ENCODE results near the gene IGFN1. TPM values are rescaled to one million over a fixed set of nuclear protein-coding genes. Genes with fewer than 3 reads are reported as not detected.

Gene IGFN1
- total and polyA plus RNA-seq, 9 of the 15 experiments (the other 6 are each of a cell fraction or from before 2014, with no cell fraction given), result 0.04 TPM; not detected in 8

DNA sequence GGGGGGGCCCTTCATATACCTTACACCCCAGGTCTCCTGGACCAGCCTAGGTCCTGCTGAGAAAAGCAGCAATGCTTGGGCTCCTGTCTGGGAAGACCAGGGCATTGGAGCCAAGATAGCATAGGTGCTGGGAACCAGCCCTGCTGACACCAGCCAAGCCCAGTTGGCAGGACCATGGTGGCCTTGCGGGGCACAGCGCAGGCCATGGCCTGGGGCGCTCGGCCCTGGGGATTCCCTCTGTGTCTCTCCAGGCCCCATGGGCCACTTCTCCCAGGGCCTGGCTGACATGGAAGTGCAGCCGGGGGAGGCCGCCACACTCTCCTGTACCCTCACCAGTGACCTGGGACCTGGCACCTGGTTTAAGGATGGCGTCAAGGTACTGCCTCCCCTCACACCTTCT, 23.3 kb downstream of the IGFN1 start:
- H3K9me3 ChIP-seq (replicated peaks; ENCODE audit: control insufficient read depth, insufficient read depth, low read depth, low read length), result no peaks in the 10 kb centered on the region
- H3K9ac ChIP-seq (ENCODE audit: insufficient read depth in 1 of 2, low read depth in 2 of 2, low read length in 2 of 2), result no peak overlapping the region
- H2AFZ ChIP-seq (ENCODE audit: low read depth, low read length), result no peak overlapping the region
- peaks cover 17 to 55% of the 10 kb centered on the region in 2 experiments for H3K27me3 ChIP-seq (ENCODE audit: control insufficient read depth in 2 of 2, insufficient read depth in 2 of 2, low read length in 2 of 2)
- H3K9me1 ChIP-seq (ENCODE audit: control insufficient read depth, insufficient read depth, low read length), result no peaks in the 10 kb centered on the region
- ATAC-seq (no peak), FAIRE-seq (no peak), DNase-seq (ENCODE audit: extremely low read depth in 1 of 4, low spot score in 3 of 4) (no peak)
- no peak overlapping the region for H3K27ac ChIP-seq (ENCODE audit: extremely low read depth, low read depth, low read length)
- H3K79me2 ChIP-seq (ENCODE audit: control insufficient read depth, insufficient read depth, low read length), result no peaks in the 10 kb centered on the region
- H4K20me1 ChIP-seq (replicated peaks; ENCODE audit: control insufficient read depth, insufficient read depth, low read length), result peaks cover 8% of the 10 kb centered on the region; the same call in 1 of the 2 replicates
- peaks cover 0 to 10% of the 10 kb centered on the region in 2 experiments; a peak in 1 of 5 replicates for H3K4me1 ChIP-seq (replicated peaks in 1 of 2; ENCODE audit: control insufficient read depth in 2 of 2, insufficient read depth in 2 of 2, low read length in 2 of 2)
- no peak overlapping the region for H3K4me2 ChIP-seq (ENCODE audit: insufficient read depth, low read length)
- WGBS (ENCODE audit: insufficient coverage, low coverage, missing lambda C conversion rate), result 5% methylated on average over 7 of the region's 7 CpGs
- in situ Hi-C loops (cut with MboI), result no loop called here
- TF ChIP-seq SPI1 (IDR thresholded peaks at IDR 0.05; ENCODE audit: borderline replicate concordance, low read depth, low read length), result no peak
- TF ChIP-seq, protein P1, sequence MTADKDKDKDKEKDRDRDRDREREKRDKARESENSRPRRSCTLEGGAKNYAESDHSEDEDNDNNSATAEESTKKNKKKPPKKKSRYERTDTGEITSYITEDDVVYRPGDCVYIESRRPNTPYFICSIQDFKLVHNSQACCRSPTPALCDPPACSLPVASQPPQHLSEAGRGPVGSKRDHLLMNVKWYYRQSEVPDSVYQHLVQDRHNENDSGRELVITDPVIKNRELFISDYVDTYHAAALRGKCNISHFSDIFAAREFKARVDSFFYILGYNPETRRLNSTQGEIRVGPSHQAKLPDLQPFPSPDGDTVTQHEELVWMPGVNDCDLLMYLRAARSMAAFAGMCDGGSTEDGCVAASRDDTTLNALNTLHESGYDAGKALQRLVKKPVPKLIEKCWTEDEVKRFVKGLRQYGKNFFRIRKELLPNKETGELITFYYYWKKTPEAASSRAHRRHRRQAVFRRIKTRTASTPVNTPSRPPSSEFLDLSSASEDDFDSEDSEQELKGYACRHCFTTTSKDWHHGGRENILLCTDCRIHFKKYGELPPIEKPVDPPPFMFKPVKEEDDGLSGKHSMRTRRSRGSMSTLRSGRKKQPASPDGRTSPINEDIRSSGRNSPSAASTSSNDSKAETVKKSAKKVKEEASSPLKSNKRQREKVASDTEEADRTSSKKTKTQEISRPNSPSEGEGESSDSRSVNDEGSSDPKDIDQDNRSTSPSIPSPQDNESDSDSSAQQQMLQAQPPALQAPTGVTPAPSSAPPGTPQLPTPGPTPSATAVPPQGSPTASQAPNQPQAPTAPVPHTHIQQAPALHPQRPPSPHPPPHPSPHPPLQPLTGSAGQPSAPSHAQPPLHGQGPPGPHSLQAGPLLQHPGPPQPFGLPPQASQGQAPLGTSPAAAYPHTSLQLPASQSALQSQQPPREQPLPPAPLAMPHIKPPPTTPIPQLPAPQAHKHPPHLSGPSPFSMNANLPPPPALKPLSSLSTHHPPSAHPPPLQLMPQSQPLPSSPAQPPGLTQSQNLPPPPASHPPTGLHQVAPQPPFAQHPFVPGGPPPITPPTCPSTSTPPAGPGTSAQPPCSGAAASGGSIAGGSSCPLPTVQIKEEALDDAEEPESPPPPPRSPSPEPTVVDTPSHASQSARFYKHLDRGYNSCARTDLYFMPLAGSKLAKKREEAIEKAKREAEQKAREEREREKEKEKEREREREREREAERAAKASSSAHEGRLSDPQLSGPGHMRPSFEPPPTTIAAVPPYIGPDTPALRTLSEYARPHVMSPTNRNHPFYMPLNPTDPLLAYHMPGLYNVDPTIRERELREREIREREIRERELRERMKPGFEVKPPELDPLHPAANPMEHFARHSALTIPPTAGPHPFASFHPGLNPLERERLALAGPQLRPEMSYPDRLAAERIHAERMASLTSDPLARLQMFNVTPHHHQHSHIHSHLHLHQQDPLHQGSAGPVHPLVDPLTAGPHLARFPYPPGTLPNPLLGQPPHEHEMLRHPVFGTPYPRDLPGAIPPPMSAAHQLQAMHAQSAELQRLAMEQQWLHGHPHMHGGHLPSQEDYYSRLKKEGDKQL (CRISPR knock-in tag; IDR thresholded peaks at IDR 0.05; ENCODE audit: borderline replicate concordance), result no peak
- no peak for TF ChIP-seq HMG20A (CRISPR knock-in tag; conservative IDR thresholded peaks at IDR 0.05)
- no peak for TF ChIP-seq ZNF146 (CRISPR knock-in tag; IDR thresholded peaks at IDR 0.05; ENCODE audit: unreplicated experiment)
- no peak for TF ChIP-seq CAMTA2 (CRISPR knock-in tag; conservative IDR thresholded peaks at IDR 0.05)
- TF ChIP-seq SP2 (IDR thresholded peaks at IDR 0.05; ENCODE audit: extremely low read depth, low read depth, low read length, poor library complexity, severe bottlenecking), result no peak
- TF ChIP-seq TARDBP (IDR thresholded peaks at IDR 0.05), result no peak
- TF ChIP-seq KAT2B (IDR thresholded peaks at IDR 0.05; ENCODE audit: low read depth, low read length), result no peak
- TF ChIP-seq MECOM (CRISPR knock-in tag; IDR thresholded peaks at IDR 0.05), result no peak
- no peak for TF ChIP-seq TSC22D4 (tag; IDR thresholded peaks at IDR 0.05)
- no peak for TF ChIP-seq SIRT6 (IDR thresholded peaks at IDR 0.05; ENCODE audit: low read depth, low read length)
- BruUV-seq (replicated peaks), result no TSS peak
- no peaks in the 10 kb centered on the region for H3K36me3 ChIP-seq (ENCODE audit: control insufficient read depth, insufficient read depth, low read length)
- ChIA-PET CTCF (ENCODE audit: low intra/inter-chr PET ratio) (no interaction called here), POLR2A (interaction anchor here (1.0 kb wide), 1 partner anchor 11 kb away, joined by 3 read pairs; no protein-coding TSS in a partner anchor)
- intact Hi-C loops (cut with micrococcal nuclease), result no loop called here
- H3K4me3 ChIP-seq, result no peak overlapping the region

Data from K562 (cell line).